IMR-90 (cell line): ENCODE measurements around the gene GORASP1. TPM values are rescaled to one million over a fixed set of nuclear protein-coding genes. Genes with fewer than 3 reads are reported as not detected.

ENCODE experiments used
- ATAC-seq: fragments of 200-7000 bp; cut with Tn5 transposase; 2 replicates; pipeline ENCODE4 v1.9.1; 2020; ENCODE audit warnings: low read depth, mild to moderate bottlenecking, moderate library complexity
- BruUV-seq: library from RNA; stranded (reverse); fragments of 400-500 nt; replicated peaks from 2 replicates; lab custom pipeline; 2021; lab: Mats Ljungman, UMichigan
- CTCF ChIA-PET: fragments of 300-600 bp; formaldehyde crosslinking; extraction: SDS; loops from one replicate; lab custom pipeline; 2021; ENCODE audit warnings: antibody characterized with exemption; lab: Yijun Ruan, JAX
- POLR2A ChIA-PET: fragments of 300-600 bp; sonication (Branson Sonifier 250); formaldehyde crosslinking; loops from one replicate; lab custom pipeline; 2022; ENCODE audit warnings: antibody characterized with exemption; ENCODE audit not compliant: unreplicated experiment; lab: Charles Lee
- DNase-seq: peaks from one replicate; pipeline ENCODE4 v3.0.0; 2013
- H2AFZ ChIP-seq: replicated peaks from 2 replicates; pipeline ENCODE3; 2013; ENCODE audit warnings: low read length, mild to moderate bottlenecking; ENCODE audit not compliant: poor library complexity
- H2AK5ac ChIP-seq: 2 replicates; pipeline ENCODE4 v1.6.1; 2013; ENCODE audit warnings: low read depth, low read length, inconsistent platforms
- H2AK9ac ChIP-seq: replicated peaks from 2 replicates; pipeline ENCODE3; 2013; ENCODE audit warnings: mild to moderate bottlenecking, low read depth, low read length, moderate library complexity; ENCODE audit not compliant: poor library complexity
- H2BK120ac ChIP-seq: 2 replicates; pipeline ENCODE4 v1.6.1; 2013; ENCODE audit warnings: low read depth, low read length, inconsistent platforms
- H2BK15ac ChIP-seq: 3 replicates; pipeline ENCODE4 v1.6.1; 2013; ENCODE audit warnings: low read depth, low read length, inconsistent platforms
- H2BK20ac ChIP-seq: 2 replicates; pipeline ENCODE4 v1.6.1; 2013; ENCODE audit warnings: low read depth, mild to moderate bottlenecking, inconsistent platforms, low read length, moderate library complexity
- H2BK5ac ChIP-seq: 2 replicates; pipeline ENCODE4 v1.6.1; 2013; ENCODE audit warnings: mild to moderate bottlenecking, low read depth, low read length, inconsistent platforms; ENCODE audit not compliant: poor library complexity, severe bottlenecking
- H3K14ac ChIP-seq: replicated peaks from 2 replicates; pipeline ENCODE4 v1.6.1; 2013; ENCODE audit warnings: low read depth, low read length, inconsistent platforms
- H3K18ac ChIP-seq: 2 replicates; pipeline ENCODE4 v1.6.1; 2013; ENCODE audit warnings: low read depth, low read length, control low read depth
- H3K23ac ChIP-seq: 2 replicates; pipeline ENCODE4 v1.6.1; 2013; ENCODE audit warnings: low read depth, low read length, inconsistent platforms
- H3K27ac ChIP-seq: 2 replicates; pipeline ENCODE4 v1.5.1; 2013; ENCODE audit warnings: mild to moderate bottlenecking, control low read depth, low read length; ENCODE audit not compliant: insufficient read depth
- H3K27me3 ChIP-seq: 2 replicates; pipeline ENCODE4 v1.6.1; 2013; ENCODE audit warnings: low read length; ENCODE audit not compliant: control insufficient read depth, insufficient read depth
- H3K36me3 ChIP-seq: 2 replicates; pipeline ENCODE4 v1.6.1; 2013; ENCODE audit warnings: low read length, mixed read lengths; ENCODE audit not compliant: control insufficient read depth, insufficient read depth
- H3K4ac ChIP-seq: 2 replicates; pipeline ENCODE4 v1.6.1; 2013; ENCODE audit warnings: low read depth, low read length, inconsistent platforms
- H3K4me1 ChIP-seq: 2 replicates; pipeline ENCODE4 v1.6.1; 2013; ENCODE audit warnings: low read length, mixed read lengths; ENCODE audit not compliant: control insufficient read depth, insufficient read depth
- H3K4me2 ChIP-seq: 2 replicates; pipeline ENCODE4 v1.6.1; 2013; ENCODE audit warnings: low read depth, mild to moderate bottlenecking, control low read depth, low read length, moderate library complexity
- H3K4me3 ChIP-seq: 2 replicates; pipeline ENCODE4 v1.5.1; 2013; ENCODE audit warnings: low read depth, mild to moderate bottlenecking, control low read depth, low read length, moderate library complexity; ENCODE audit not compliant: insufficient read depth
- H3K56ac ChIP-seq: 2 replicates; pipeline ENCODE4 v1.6.1; 2013; ENCODE audit warnings: low read length, inconsistent platforms; ENCODE audit not compliant: insufficient read depth; ENCODE audit errors: extremely low read depth
- H3K79me1 ChIP-seq, 2 experiments: 2 replicates each; pipeline ENCODE4 v1.6.1; 2013; ENCODE audit warnings: low read length in 2 of 2, inconsistent platforms in 1 of 2, low read depth in 1 of 2
- H3K9ac ChIP-seq: 2 replicates; pipeline ENCODE4 v1.6.1; 2013; ENCODE audit warnings: low read depth, low read length, control low read depth
- H3K9me1 ChIP-seq: 2 replicates; pipeline ENCODE4 v1.6.1; 2013; ENCODE audit warnings: low read length, inconsistent platforms; ENCODE audit not compliant: insufficient read depth
- H3K9me3 ChIP-seq: 2 replicates; pipeline ENCODE4 v1.6.1; 2013; ENCODE audit warnings: low read length; ENCODE audit not compliant: control insufficient read depth, insufficient read depth
- H4K20me1 ChIP-seq: 2 replicates; pipeline ENCODE4 v1.6.1; 2013; ENCODE audit warnings: low read length, inconsistent platforms; ENCODE audit not compliant: insufficient read depth
- H4K5ac ChIP-seq: 2 replicates; pipeline ENCODE4 v1.6.1; 2013; ENCODE audit warnings: mild to moderate bottlenecking, low read depth, low read length, control low read depth
- H4K8ac ChIP-seq, 2 experiments: 2 replicates each; pipeline ENCODE4 v1.6.1; 2013; ENCODE audit warnings: low read depth in 2 of 2, low read length in 2 of 2, control low read depth in 1 of 2, inconsistent platforms in 1 of 2
- H4K91ac ChIP-seq: 2 replicates; pipeline ENCODE4 v1.6.1; 2013; ENCODE audit warnings: low read depth, low read length, inconsistent platforms; ENCODE audit not compliant: insufficient read depth
- BHLHE40 ChIP-seq: fragments of 150-350 bp; IDR thresholded peaks from 2 replicates; pipeline ENCODE4 v1.6.1; 2016; ENCODE audit warnings: mild to moderate bottlenecking, low read depth, low read length
- CHD1 ChIP-seq: IDR thresholded peaks from 2 replicates; pipeline ENCODE4 v1.6.1; 2012; ENCODE audit warnings: low read depth, low read length, improper control_type of control experiment
- ELK1 ChIP-seq: fragments of 150-350 bp; IDR thresholded peaks from 2 replicates; pipeline ENCODE4 v1.6.1; 2016; ENCODE audit warnings: low read depth, mild to moderate bottlenecking, low read length, moderate library complexity, borderline replicate concordance
- FOS ChIP-seq: fragments of 150-350 bp; IDR thresholded peaks from 2 replicates; pipeline ENCODE4 v1.6.1; 2016; ENCODE audit warnings: low read depth, low read length
- MAFK ChIP-seq: IDR thresholded peaks from 2 replicates; pipeline ENCODE4 v1.6.1; 2012; ENCODE audit warnings: low read depth, low read length, improper control_type of control experiment
- MAZ ChIP-seq: IDR thresholded peaks from 2 replicates; pipeline ENCODE4 v1.6.1; 2012; ENCODE audit warnings: low read depth, mild to moderate bottlenecking, low read length, improper control_type of control experiment, moderate library complexity, borderline replicate concordance
- MXI1 ChIP-seq: IDR thresholded peaks from 2 replicates; pipeline ENCODE4 v1.6.1; 2012; ENCODE audit warnings: low read depth, mild to moderate bottlenecking, low read length, moderate library complexity, borderline replicate concordance
- NFE2L2 ChIP-seq: fragments of 150-350 bp; IDR thresholded peaks from 2 replicates; pipeline ENCODE4 v1.6.1; 2016; ENCODE audit warnings: low read depth, mild to moderate bottlenecking, low read length
- POLR2A ChIP-seq: IDR thresholded peaks from 2 replicates; pipeline ENCODE4 v1.6.1; 2012; ENCODE audit warnings: mild to moderate bottlenecking, low read depth, low read length
- RCOR1 ChIP-seq: IDR thresholded peaks from 2 replicates; pipeline ENCODE4 v1.6.1; 2012; ENCODE audit warnings: mild to moderate bottlenecking, low read length, improper control_type of control experiment; ENCODE audit not compliant: insufficient replicate concordance
- SMC3 ChIP-seq: fragments of 150-350 bp; IDR thresholded peaks from 2 replicates; pipeline ENCODE4 v1.6.1; 2016; ENCODE audit warnings: low read depth, mild to moderate bottlenecking, antibody characterized with exemption, low read length, moderate library complexity
- WGBS, 2 experiments: methylation state at CpG; one replicate each; pipeline versions ENCODE4 v1.1.5 to v1.1.7; 2013; ENCODE audit warnings: missing lambda C conversion rate in 2 of 2; ENCODE audit not compliant: insufficient read length in 1 of 2; ENCODE audit errors: extremely low coverage in 2 of 2; 5-methylcytosine and 5-hydroxymethylcytosine counted together
- dilution Hi-C: fragments of 300-500 bp; cut with HindIII; formaldehyde crosslinking; loops from one replicate; pipeline ENCODE4 v1.14.3; 2018; ENCODE audit warnings: low sequenced_read_pairs; ENCODE audit not compliant: unreplicated experiment
- in situ Hi-C: fragments of 300-500 bp; cut with MboI; formaldehyde crosslinking; loops from 3 replicates; pipeline ENCODE4 v1.14.3; 2019; ENCODE audit warnings: low sequenced_read_pairs, inconsistent platforms, mixed read lengths
- intact Hi-C: fragments of 100-400 bp; cut with micrococcal nuclease; formaldehyde crosslinking; loops from 2 replicates; pipeline ENCODE4 v1.10.0; 2022
- polyA plus RNA-seq, 3 experiments: library from polyadenylated mRNA; depleted of rRNA; stranded (reverse); fragments of >200 nt; gene quantifications; 2 replicates each; pipeline ENCODE4 v1.2.3, GENCODE V29; 2012; ENCODE audit warnings: low replicate concordance in 1 of 3
- total RNA-seq: library from RNA; depleted of rRNA; stranded (reverse); fragments of >200 nt; gene quantifications from 2 replicates; pipeline ENCODE4 v1.2.3, GENCODE V29; 2012
- TF ChIP-seq, protein P1 (sequence below): fragments of 150-350 bp; IDR thresholded peaks from 2 replicates; pipeline ENCODE4 v1.6.1; 2017; ENCODE audit warnings: mild to moderate bottlenecking, antibody characterized with exemption, low read length, low read depth
- TF ChIP-seq, protein P2 (sequence below): conservative IDR thresholded peaks from 2 replicates; pipeline ENCODE4 v1.5.1; 2012; ENCODE audit warnings: mild to moderate bottlenecking, low read depth, low read length, improper control_type of control experiment

GORASP1 gene
- total and polyA plus RNA-seq, 2 of the 4 experiments (the other 2 are of a cell fraction) = 35.0 to 56.6 TPM

- H3K4me1 ChIP-seq = no peaks in the 10 kb centered on the region
- no peak for DNase-seq
- peaks cover 7% of the 10 kb centered on the region; the same call in 1 of the 2 replicates for H3K9me1 ChIP-seq
- no peaks in the 10 kb centered on the region; a peak in 1 of 4 replicates for H3K79me1 ChIP-seq
- in situ Hi-C loops = no loop called here
- dilution Hi-C loops = no loop called here
- H3K9me3 ChIP-seq = no peaks in the 10 kb centered on the region
- H2AFZ ChIP-seq = no peak overlapping the region
- H3K27ac ChIP-seq = no peak overlapping the region
- H3K4me3 ChIP-seq = no peak overlapping the region
- H2BK120ac ChIP-seq = no peak overlapping the region
- no peak overlapping the region for H4K91ac ChIP-seq
- no peak overlapping the region for H3K23ac ChIP-seq
- H3K14ac ChIP-seq = no peak overlapping the region
- no peaks in the 10 kb centered on the region for H3K36me3 ChIP-seq
- H3K9ac ChIP-seq = no peak overlapping the region
- CTCF ChIA-PET = no interaction called here
- H2AK5ac ChIP-seq = no peak overlapping the region
- BruUV-seq = no TSS peak
- no peaks in the 10 kb centered on the region for H3K27me3 ChIP-seq
- no peak overlapping the region for H2BK20ac ChIP-seq
- intact Hi-C loops = no loop called here
- H2BK15ac ChIP-seq = no peak overlapping the region
- no peak overlapping the region for H2AK9ac ChIP-seq
- TF ChIP-seq, protein P1, sequence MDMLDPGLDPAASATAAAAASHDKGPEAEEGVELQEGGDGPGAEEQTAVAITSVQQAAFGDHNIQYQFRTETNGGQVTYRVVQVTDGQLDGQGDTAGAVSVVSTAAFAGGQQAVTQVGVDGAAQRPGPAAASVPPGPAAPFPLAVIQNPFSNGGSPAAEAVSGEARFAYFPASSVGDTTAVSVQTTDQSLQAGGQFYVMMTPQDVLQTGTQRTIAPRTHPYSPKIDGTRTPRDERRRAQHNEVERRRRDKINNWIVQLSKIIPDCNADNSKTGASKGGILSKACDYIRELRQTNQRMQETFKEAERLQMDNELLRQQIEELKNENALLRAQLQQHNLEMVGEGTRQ = no peak
- TF ChIP-seq, protein P2, sequence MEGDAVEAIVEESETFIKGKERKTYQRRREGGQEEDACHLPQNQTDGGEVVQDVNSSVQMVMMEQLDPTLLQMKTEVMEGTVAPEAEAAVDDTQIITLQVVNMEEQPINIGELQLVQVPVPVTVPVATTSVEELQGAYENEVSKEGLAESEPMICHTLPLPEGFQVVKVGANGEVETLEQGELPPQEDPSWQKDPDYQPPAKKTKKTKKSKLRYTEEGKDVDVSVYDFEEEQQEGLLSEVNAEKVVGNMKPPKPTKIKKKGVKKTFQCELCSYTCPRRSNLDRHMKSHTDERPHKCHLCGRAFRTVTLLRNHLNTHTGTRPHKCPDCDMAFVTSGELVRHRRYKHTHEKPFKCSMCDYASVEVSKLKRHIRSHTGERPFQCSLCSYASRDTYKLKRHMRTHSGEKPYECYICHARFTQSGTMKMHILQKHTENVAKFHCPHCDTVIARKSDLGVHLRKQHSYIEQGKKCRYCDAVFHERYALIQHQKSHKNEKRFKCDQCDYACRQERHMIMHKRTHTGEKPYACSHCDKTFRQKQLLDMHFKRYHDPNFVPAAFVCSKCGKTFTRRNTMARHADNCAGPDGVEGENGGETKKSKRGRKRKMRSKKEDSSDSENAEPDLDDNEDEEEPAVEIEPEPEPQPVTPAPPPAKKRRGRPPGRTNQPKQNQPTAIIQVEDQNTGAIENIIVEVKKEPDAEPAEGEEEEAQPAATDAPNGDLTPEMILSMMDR = no peak
- TF ChIP-seq NFE2L2 (no peak), RCOR1 (no peak), ELK1 (no peak), FOS (no peak), MXI1 (no peak), SMC3 (no peak), MAZ (no peak), MAFK (no peak), CHD1 (no peak), BHLHE40 (no peak), POLR2A (no peak)
- H2BK5ac ChIP-seq = no peak overlapping the region
- H3K4me2 ChIP-seq = no peak overlapping the region
- POLR2A ChIA-PET = no interaction called here
- peaks cover 5% of the 10 kb centered on the region for H4K20me1 ChIP-seq
- ATAC-seq = no peak
- H4K8ac ChIP-seq = no peak overlapping the region
- no CpG with 5 or more reads among the region's 1 CpG for WGBS, 2 experiments
- H3K18ac ChIP-seq = no peak overlapping the region
- H3K4ac ChIP-seq = no peak overlapping the region
- no peak overlapping the region for H4K5ac ChIP-seq
- H3K56ac ChIP-seq = no peak overlapping the region
Measured at GRCh38 chr3:39133093-39133490, 25.7 kb upstream of the GORASP1 start.
